CD14-positive monocyte (primary cell): ENCODE measurements around the gene TIAM1. TPM values are rescaled to one million over a fixed set of nuclear protein-coding genes. Genes with fewer than 3 reads are reported as not detected.

Experiments used
- DNase-seq, 3 donors: peaks; one replicate each; pipeline ENCODE4 v3.0.0-alpha.2; 2011 to 2022
- H2AFZ ChIP-seq: 2 replicates; pipeline ENCODE4 v1.6.0; 2012; ENCODE audit warnings: mild to moderate bottlenecking, low read depth, low read length, inconsistent platforms; ENCODE audit not compliant: insufficient read depth, poor library complexity, severe bottlenecking
- H3K27ac ChIP-seq, 2 donors: 1 replicate in 1 of 2; 2 replicates in 1 of 2; pipeline ENCODE4 v1.5.1; 2012 to 2013; ENCODE audit warnings: low read length in 2 of 2, control low read depth in 1 of 2, inconsistent platforms in 1 of 2, low read depth in 1 of 2, mild to moderate bottlenecking in 1 of 2
- H3K27me3 ChIP-seq, 2 donors: one replicate each; pipeline versions ENCODE4 v1.6.0 to v1.6.1; 2011 to 2013; ENCODE audit warnings: low read length in 2 of 2; ENCODE audit not compliant: control insufficient read depth in 2 of 2, insufficient read depth in 2 of 2
- H3K36me3 ChIP-seq, 2 donors: replicated peaks in 1 of 2; 1 replicate in 1 of 2; 2 replicates in 1 of 2; pipeline versions ENCODE4 v1.5.1 to v1.6.1; 2012 to 2013; ENCODE audit warnings: low read length in 2 of 2, control low read depth in 1 of 2, inconsistent platforms in 1 of 2, mild to moderate bottlenecking in 1 of 2; ENCODE audit not compliant: insufficient read depth in 2 of 2, control insufficient read depth in 1 of 2
- H3K4me1 ChIP-seq, 2 donors: 1 replicate in 1 of 2; 2 replicates in 1 of 2; pipeline versions ENCODE4 v1.5.1 to v1.6.1; 2012 to 2013; ENCODE audit warnings: low read length in 2 of 2, control low read depth in 1 of 2, inconsistent platforms in 1 of 2, mild to moderate bottlenecking in 1 of 2, moderate library complexity in 1 of 2; ENCODE audit not compliant: insufficient read depth in 2 of 2, control insufficient read depth in 1 of 2
- H3K4me2 ChIP-seq: replicated peaks from 2 replicates; pipeline ENCODE3; 2012; ENCODE audit warnings: low read length, moderate library complexity, mild to moderate bottlenecking; ENCODE audit not compliant: poor library complexity, severe bottlenecking; ENCODE audit errors: extremely low read depth
- H3K4me3 ChIP-seq, 3 experiments: fragments of 200-600 bp in 1 of 3; sonication (generic) in 1 of 3; replicated peaks in 1 of 3; 1 replicate in 2 of 3; 2 replicates in 1 of 3; pipeline ENCODE4 v1.5.1; 2011 to 2013; ENCODE audit warnings: low read length in 3 of 3, mild to moderate bottlenecking in 3 of 3, control low read depth in 2 of 3, low read depth in 2 of 3, inconsistent platforms in 1 of 3, moderate library complexity in 1 of 3
- H3K79me2 ChIP-seq: 2 replicates; pipeline ENCODE4 v1.6.0; 2012; ENCODE audit warnings: mild to moderate bottlenecking, control low read depth, inconsistent platforms, low read length, moderate library complexity; ENCODE audit not compliant: insufficient read depth
- H3K9ac ChIP-seq: 2 replicates; pipeline ENCODE4 v1.6.0; 2017; ENCODE audit warnings: low read length, mild to moderate bottlenecking; ENCODE audit not compliant: insufficient read depth, poor library complexity, severe bottlenecking
- H3K9me3 ChIP-seq, 2 donors: replicated peaks in 1 of 2; 1 replicate in 1 of 2; 2 replicates in 1 of 2; pipeline versions ENCODE4 v1.5.1 to v1.6.1; 2012 to 2013; ENCODE audit warnings: low read length in 2 of 2, control low read depth in 1 of 2; ENCODE audit not compliant: control insufficient read depth in 1 of 2, insufficient read depth in 1 of 2
- H4K20me1 ChIP-seq: 2 replicates; pipeline ENCODE4 v1.6.0; 2012; ENCODE audit warnings: mild to moderate bottlenecking, low read length, control low read depth, moderate library complexity; ENCODE audit not compliant: insufficient read depth
- H3K27ac Mint-ChIP-seq, 7 donors: one replicate each; pipeline ENCODE4 v1.8.0; 2020; ENCODE audit warnings: mild to moderate bottlenecking in 7 of 7, mixed read lengths in 7 of 7, moderate library complexity in 6 of 7, inconsistent platforms in 2 of 7
- H3K27me3 Mint-ChIP-seq, 3 donors: one replicate each; pipeline ENCODE4 v1.8.0; 2021 to 2022; ENCODE audit warnings: low read depth in 3 of 3, mild to moderate bottlenecking in 3 of 3, mixed read lengths in 3 of 3, moderate library complexity in 3 of 3, inconsistent platforms in 1 of 3
- H3K36me3 Mint-ChIP-seq, 2 donors: one replicate each; pipeline ENCODE4 v1.8.0; 2020; ENCODE audit warnings: mixed read lengths in 2 of 2, inconsistent platforms in 1 of 2, mild to moderate bottlenecking in 1 of 2
- H3K4me1 Mint-ChIP-seq: one replicate; pipeline ENCODE4 v1.8.0; 2020; ENCODE audit warnings: mild to moderate bottlenecking, mixed read lengths
- H3K4me3 Mint-ChIP-seq, 2 donors: one replicate each; pipeline ENCODE4 v1.8.0; 2020; ENCODE audit warnings: mild to moderate bottlenecking in 2 of 2, mixed read lengths in 2 of 2, moderate library complexity in 1 of 2
- H3K9me3 Mint-ChIP-seq, 7 donors: one replicate each; pipeline ENCODE4 v1.8.0; 2020 to 2022; ENCODE audit warnings: mixed read lengths in 7 of 7, mild to moderate bottlenecking in 6 of 7, moderate library complexity in 6 of 7, inconsistent platforms in 2 of 7
- CTCF ChIP-seq: fragments of 200-600 bp; IDR thresholded peaks from one replicate; pipeline ENCODE4 v1.8.0; 2022; ENCODE audit warnings: antibody characterized with exemption, mild to moderate bottlenecking
- WGBS: methylation state at CpG from one replicate; pipeline ENCODE4 v1.1.5; 2013; ENCODE audit warnings: missing lambda C conversion rate; ENCODE audit not compliant: insufficient coverage; 5-methylcytosine and 5-hydroxymethylcytosine counted together
- intact Hi-C, 2 donors: fragments of 100-400 bp; cut with micrococcal nuclease; formaldehyde crosslinking; loops; one replicate each; pipeline versions ENCODE4 v1.15.0 to v1.15.1; 2023
- polyA plus RNA-seq, 3 donors: library from polyadenylated mRNA; depleted of rRNA in 1 of 3; unstranded in 2 of 3; stranded (reverse) in 1 of 3; fragments of 300-500 nt in 2 of 3; fragments of >200 nt in 1 of 3; fragmentation: Illumina TruSeq in 2 of 3; gene quantifications; 1 replicate in 2 of 3; 2 replicates in 1 of 3; pipeline ENCODE4 v1.2.3, GENCODE V29; 2012 to 2021

Gene TIAM1
- polyA plus RNA-seq, 3 donors, result 17.7 to 55.0 (median 45.3) TPM

DNA sequence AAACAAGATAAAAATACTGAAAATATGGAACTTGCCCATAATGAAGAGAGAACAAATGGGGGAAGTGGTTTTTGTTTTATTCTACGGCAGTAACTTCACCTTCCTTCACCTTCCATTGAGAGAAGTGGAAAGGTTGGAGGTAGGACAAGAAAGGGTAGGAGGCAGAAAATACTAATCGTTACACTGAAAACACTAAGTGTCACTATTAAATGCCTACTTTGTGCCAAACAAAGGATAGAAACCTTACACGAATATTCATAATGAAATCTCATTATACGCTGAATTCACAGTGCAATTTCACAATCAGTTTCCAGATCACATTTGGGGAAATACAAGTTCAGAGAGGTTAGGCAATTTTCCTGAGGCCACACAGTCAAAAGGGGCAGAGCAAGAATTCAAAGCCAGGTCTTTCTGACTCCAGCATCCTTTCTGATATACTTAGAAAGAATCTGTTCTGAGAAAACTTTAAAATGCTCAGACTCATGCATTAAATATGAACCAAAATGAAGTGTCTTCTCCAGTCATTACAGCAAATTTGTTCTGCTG lies 3.0 kb downstream of the TIAM1 start:
- Mint-ChIP-seq H3K36me3 (peaks cover 23 to 31% of the 10 kb centered on the region in 2 donors), H3K9me3 (peaks cover 0 to 4% (median 2%) of the 10 kb centered on the region in 7 donors), H3K27ac (peak overlapping the region; percentile 74 to 90 (median 86)), H3K4me1 (peaks cover 67% of the 10 kb centered on the region), H3K27me3 (peaks cover 16 to 17% (median 16%) of the 10 kb centered on the region in 3 donors), H3K4me3 (peak overlapping the region; percentile 38 to 75)
- peaks cover 52 to 64% of the 10 kb centered on the region in 2 donors for H3K4me1 ChIP-seq
- intact Hi-C loops, result loop anchor here (5.0 to 10.0 kb wide), 2 partner anchors 104 to 139 kb away; no protein-coding TSS in a partner anchor
- H2AFZ ChIP-seq, result no peak overlapping the region
- peaks cover 55% of the 10 kb centered on the region for H4K20me1 ChIP-seq
- peak overlapping the region; percentile 17 to 92 (median 43) for H3K4me3 ChIP-seq
- peak overlapping the region; percentile 11 for H3K9ac ChIP-seq
- H3K4me2 ChIP-seq, result peak overlapping the region; percentile 93
- TF ChIP-seq CTCF, result no peak
- peak overlapping the region in 1 of 2 donors; percentile 82 for H3K27ac ChIP-seq
- no peaks in the 10 kb centered on the region for H3K9me3 ChIP-seq
- H3K27me3 ChIP-seq, result peaks cover 0 to 23% of the 10 kb centered on the region in 2 donors
- peaks cover 47% of the 10 kb centered on the region for H3K79me2 ChIP-seq
- DNase-seq, result peak; percentile 41 to 59 (median 52)
- H3K36me3 ChIP-seq, result peaks cover 15 to 29% of the 10 kb centered on the region in 2 donors
- 8% methylated on average over 2 of the region's 4 CpGs for WGBS

GRCh38 chr21:31340514-31340913 lies 3.5 kb downstream of the TIAM1 start:
- Histone ChIP-seq H3K9ac (peak overlapping the region; percentile 11), H3K36me3 (peaks cover 17 to 34% of the 10 kb centered on the region in 2 donors), H3K79me2 (peaks cover 47% of the 10 kb centered on the region), H3K27ac (peak overlapping the region; percentile 19 to 82), H4K20me1 (peaks cover 60% of the 10 kb centered on the region), H3K4me1 (peaks cover 52 to 64% of the 10 kb centered on the region in 2 donors), H3K4me2 (peak overlapping the region; percentile 93), H3K27me3 (peaks cover 0 to 20% of the 10 kb centered on the region in 2 donors), H3K9me3 (no peaks in the 10 kb centered on the region), H3K4me3 (peak overlapping the region in 2 of 3 experiments; percentile 43 to 92), H2AFZ (no peak overlapping the region)
- Mint-ChIP-seq H3K9me3 (peaks cover 0 to 4% (median 2%) of the 10 kb centered on the region in 7 donors), H3K4me1 (peaks cover 67% of the 10 kb centered on the region), H3K27me3 (peaks cover 14 to 16% (median 15%) of the 10 kb centered on the region in 3 donors), H3K36me3 (peaks cover 28 to 36% of the 10 kb centered on the region in 2 donors), H3K27ac (peak overlapping the region; percentile 74 to 90 (median 86)), H3K4me3 (peak overlapping the region; percentile 38 to 75)
- no peak for DNase-seq
- 96% methylated on average over 3 of the region's 6 CpGs for WGBS
- no peak for TF ChIP-seq CTCF
- intact Hi-C loops, result loop anchor here (5.0 to 10.0 kb wide), 2 partner anchors 104 to 138 kb away; no protein-coding TSS in a partner anchor
